NCI-H748 (cell line): ENCODE results near the gene COA8.
A peak's percentile ranks its signal among the peaks of the same experiment; 100 is the strongest.

ENCODE experiments used
- DNase-seq: peaks from one replicate; lab custom pipeline; 2025; ENCODE audit not compliant: unreplicated experiment; lab: John Stamatoyannopoulos, UW

COA8 gene

DNA sequence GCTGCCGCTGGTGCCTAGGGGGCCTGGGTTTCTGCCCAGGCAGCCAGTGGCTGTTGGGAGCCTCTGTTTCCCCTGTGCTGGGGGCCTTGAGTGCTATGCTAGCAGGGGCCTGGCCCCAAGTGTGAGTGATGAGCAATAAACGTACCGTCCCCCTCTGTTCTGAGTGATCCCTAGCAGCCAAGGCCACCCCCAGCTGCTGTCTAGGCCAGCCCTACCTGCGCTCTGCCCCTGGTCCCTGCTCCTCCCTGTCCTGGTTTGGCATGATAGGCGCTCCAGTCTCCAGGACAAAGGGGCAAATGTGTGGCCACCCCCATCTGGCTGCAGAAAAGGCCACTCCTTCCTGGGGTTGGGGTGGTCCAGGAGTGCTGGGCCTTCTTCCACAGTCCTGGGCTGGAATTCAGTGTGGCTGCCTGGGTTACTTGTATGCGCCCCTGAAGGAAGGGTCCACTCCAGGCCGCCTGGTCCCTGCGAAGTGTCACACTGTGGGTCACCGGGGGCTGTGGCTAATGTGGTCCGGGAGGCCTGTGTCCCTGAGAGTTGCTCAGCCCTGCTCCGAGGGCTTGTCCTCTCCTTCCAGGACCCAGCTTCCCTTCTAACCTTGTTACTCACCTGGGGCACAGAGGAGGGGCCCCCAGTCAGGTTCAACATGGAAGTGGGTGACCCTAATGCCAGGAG, 26.7 kb upstream of the COA8 start:
- no peak for DNase-seq

DNA sequence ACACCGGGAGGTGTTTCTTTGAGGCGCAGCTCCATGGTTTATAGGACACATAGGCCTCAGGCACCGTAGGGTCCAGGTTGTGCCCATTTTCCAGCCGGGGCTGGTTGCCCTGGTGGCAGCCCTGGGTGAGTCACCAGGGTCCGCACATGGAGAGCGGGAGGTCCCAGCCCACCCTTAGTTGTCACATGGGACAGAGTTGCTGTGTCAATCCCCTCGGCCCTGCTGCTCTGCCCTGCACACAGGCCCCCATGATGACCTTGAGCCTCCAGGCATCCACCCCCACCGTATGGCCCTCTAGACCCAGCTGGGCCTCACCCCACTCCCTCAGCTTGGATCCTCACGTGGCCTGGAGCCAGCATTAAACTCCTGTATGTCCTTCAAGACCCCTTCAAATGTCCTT, 26.1 kb upstream of the COA8 start:
- no peak for DNase-seq

DNA sequence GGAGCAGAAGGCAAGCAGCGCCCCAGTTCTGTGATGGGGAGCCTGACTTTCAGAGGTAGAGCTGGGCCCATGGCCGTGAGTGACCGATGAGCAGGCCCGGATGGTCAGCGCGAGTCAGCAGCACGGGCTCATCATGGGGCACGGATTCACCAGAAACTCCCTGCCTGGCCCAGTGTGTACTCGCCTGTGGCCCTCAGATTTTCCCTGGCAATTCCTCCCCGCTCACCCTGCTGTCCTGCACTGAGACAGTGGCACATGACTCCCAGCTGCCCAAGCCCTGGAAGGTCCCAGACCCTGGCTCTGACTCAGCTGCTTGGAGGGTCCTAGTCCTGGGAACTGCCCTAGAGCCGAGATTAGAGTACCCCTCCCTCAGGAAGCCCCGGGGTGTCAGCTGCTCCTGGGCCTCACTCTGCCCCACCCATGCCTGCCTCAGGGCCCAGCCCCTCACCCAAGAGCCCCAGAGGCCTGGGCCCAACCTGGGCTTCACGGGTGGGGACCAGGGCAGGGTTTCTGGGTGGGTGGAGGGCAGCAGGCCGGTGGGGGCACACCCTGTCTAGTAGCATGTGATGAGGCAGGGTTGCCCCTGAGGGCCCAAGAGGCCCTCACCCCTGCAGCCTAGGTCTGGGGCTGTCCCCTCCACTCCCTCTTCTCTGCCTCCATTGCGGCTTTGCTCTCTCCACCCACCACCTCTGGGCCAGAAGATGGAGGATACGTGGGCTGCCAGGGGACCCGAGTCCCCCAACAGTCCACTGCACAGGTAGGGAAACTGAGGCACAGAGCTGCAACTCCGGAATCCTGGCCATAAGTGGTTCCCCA, 25.4 kb upstream of the COA8 start:
- DNase-seq, result no peak

DNA sequence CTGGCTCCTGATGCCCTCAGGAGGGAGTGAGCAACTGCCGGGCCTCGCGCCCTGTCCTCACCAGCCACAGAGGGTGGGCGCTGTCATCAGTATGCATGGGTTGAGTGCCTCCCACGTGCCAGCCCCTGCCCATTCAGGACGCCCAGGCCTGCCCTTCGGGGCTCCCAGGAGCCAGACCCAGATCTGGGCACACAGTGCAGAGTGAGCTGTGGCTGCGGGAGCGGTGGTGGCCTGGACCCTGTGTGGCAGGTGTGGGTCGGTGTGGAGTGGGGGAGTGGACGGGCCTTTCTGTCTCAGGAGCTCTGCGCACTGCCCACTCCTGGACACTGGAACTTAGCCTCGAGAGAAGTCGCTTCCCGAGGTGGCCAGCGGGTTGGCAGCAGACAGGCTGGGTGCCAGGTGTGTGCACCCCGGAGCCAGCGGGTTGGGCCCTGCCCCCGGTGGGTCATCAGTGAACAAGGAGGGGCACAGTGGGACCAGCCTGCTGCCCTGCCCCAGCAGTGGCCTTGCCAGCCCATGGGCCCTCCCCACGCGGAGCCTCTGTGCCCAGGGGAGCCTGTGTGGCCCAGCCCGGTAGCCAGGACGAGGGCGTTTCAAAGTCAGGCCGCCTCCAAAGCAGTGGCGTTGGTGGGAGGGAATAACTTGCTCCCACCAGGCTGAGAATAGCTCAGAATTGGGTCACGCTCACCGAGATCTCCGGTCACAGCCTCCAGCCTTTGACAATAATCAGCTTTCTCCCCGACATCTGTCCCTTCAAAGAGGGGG, 24.3 kb upstream of the COA8 start:
- DNase-seq, result no peak

DNA sequence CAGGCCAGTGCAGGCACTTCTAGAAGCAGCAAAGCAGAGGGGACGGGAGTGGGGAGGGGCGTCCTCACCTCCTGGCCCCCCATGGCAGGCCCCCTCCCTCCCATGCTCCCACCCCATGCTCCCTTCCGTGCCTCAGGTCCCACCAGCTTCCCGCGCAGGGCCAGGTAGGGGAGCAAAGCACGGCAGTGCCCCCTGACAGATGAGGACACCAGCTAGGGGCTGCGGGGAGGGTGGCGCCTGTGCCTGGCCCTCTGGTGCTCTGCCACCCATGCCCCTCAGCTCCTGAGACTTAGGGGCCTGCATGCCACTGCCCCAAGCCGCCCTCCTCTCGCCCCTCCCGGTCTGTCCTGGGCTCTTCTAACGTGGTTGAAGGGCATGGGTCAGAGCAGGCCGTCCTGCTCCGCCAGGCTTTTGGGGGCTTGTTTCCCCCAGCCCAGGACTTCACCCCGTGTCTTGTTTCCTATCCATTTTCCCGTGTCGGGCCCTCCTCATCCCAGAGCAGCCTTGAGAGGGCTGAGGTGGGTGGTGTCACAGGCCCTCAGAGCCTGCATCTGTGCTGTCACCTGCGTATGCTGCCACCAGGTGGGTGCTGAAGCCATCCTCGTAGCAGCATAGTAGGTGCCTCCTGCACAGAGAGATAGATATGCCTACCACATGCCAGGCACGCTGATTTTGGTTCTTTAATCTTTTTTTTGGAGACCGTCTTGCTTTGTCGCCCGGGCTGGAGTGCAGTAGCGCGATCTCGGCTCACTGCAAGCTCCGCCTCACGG, 23.5 kb upstream of the COA8 start:
- no peak for DNase-seq

DNA sequence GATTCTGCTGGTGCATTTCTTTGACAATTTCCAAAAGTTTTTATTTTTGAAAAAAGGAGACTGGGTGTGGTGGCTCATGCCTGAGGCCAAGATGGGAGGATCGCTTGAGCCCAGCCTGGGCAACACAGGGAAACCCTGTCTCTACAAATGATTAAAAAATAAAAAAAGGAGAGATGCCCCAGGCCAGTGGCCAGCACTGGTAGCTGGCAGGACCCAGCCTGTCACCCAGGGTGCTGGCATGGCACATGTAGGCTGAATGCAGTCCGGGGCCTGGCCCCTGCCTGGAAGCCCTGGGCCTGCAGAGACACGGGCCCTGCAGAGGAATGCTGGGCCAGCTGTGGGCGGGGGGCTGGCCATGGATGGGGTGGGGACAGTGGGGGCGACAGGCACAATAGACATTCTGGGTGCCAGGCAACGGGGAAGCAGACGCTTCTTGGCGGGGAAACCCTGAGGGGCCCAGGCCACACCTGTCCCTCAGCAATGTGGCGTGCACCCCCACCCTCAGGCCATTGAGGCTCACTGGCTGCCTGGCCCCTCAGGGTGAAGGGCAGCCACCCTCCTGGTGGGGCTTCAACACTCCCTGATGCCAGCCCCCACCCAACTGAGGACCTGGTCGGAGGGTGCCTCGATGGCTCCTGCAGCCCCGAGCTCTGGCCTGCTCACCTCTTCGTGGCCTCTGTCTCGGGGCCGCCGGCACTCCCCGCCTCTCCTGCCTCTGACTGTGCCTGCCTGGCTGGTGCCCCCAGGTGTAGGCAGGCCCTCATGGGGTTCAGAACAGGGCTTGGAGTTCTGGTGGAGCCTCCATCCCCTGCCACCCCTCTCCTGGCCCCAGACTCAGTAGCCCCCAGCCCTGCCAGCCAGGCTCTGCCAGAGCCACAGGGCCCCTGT, 21.7 kb upstream of the COA8 start:
- DNase-seq, result no peak

DNA sequence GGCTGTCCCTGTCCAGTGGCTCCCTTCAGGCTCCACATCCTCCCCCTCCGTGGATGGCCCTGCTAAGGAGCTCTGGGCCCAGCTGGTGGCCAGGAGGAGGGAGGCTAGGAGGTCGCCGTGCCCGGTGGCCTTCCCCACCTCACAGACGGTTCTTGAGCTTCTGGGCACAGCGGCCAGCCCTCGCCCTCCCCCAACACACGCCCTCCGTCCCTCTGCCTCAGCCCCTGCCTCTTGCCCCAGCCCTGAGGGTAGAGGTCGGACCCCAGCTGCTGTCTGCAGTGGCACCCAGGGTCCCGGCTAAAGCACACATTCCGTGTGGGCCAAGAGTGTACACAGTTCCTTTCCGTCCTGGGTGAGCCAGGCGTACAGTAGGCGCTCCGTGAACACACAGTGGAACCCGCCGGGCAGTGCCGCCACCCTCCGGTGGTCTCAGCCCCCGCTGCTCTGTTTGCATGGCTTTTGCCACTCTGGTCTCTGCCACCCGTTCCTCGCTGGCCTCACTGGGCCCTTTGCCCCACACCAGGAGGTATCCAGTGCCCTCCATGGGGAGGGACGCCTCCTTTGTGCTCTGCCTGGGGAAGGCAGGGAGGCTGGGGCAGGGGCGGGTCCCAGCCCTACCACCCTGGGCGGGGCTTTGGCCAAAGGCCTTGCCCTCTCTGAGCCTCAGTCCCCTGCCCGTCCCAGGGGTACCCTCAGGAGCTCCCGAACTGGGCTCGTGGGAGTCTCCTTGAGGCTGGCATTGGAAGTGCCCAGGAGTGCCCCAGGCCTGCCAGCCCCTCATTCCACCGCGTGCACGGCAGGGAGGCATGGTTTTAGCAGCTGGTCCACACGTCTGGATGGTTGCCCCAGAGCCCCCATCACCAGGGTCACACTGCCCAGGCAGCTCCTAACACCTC, 20.8 kb upstream of the COA8 start:
- no peak for DNase-seq

DNA sequence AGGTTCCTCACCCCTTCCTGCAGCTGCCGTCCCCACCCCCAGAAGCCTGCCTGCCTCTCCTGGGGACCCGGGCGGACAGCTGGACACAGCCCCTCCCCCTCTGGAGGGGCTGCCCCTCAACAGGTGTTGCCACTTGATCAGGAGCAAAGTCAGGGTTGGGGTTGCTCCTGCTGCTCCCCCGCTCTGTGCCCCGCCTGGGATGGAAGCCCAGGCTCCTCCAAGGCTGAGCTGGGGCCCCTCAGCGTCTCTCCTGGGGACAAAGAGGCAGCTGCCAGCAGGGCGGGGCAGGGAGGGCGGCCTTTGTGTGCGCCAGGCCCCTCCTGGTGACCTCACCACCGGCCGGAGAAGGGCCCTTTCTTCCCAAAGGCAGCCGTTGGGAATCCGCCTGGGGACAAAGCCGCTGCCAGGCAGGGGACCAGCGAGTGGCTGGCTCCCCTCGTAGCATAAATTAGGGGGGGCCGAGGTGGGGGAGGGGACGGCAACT, 20.1 kb upstream of the COA8 start:
- peak; percentile 87 for DNase-seq

DNA sequence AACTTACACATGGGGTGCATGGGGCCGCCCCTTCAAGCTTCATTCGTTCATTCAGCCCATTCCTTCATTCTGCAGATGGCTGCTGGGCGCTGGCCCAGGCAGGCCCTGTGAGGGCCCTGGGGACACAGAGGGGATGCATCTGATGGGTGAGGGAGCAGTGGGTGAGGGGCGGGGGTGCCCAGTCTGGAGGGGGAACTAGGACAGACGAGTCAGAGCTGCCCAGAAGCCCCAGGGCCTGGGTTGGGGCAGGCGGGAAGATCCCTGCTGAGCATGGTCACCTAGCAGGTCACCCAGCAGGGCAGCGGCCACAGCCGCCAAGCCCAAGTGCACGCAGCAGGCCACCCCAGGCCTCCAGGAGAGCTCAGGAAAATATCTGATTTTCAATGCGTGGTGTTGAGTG, 19.6 kb upstream of the COA8 start:
- peak; percentile 41 for DNase-seq

DNA sequence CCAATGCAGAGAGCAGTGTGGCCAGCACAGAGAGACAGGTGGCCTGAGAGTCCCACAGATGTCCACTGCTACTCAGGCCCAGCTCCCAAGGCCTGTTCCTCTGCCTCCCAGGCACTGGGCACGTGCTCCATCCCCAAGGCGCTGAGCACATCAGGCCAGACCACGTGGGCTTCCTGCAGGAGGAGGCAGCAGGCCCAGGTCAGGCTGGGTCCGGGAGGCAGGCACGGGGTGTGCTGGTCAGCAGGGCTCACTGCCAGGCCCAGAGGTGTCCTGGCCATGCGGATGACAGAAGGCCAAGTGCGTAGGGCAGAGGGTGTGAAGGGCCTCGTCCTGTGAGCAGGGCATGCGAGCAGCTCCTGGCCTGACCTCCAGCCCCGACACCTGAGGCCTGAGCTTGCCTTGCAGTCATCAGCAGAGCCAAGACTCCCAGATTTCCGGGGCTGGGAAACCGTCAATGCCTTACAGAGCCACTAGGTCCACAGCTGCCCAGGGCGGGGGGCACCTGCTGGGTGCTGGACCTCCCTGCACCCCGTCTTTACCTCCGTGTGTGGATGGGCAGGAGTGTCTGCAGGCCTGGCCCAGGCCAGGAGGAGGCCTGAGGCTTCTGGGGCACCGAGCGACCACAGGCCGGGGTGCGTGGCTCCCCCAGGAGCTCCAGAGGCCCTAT, 18.9 kb upstream of the COA8 start:
- no peak for DNase-seq

DNA sequence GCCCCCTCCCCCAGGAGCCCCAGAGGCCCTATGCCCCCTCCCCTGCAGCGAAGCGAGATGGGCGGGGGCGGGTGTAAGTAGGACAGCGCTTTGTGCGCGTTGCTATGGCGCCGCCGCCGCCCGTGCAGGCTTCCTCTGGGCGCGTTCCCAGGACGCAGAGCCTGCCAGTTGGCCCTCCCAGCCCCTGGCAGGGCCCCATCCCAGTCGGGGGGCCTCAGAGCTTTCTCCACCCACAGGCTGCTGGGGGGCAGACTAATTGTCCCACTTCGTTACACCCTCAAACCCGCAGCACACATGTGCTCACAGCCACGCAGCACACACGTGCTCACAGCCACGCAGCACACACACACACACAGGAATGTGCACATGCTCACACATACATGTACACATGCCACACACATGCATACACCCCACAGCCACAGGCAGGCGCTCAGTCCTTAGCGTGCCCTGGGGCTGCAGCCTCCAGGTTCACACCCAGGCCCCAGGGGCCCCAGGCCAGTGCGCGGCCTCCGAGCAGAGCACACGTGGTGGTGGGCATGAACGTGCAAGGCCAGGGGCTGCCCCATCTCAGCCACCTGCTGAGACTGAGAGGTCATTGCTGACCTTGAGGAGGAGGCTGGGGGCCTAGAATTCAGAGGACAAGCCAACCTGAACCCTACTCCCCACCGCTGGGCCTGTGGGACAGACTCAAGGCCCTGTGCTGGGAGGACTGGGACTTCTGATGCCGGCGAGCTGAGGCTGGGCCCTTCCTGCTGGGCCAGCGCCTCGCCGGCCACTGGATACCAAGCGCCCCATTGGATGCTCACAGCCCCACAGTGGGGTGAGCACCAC, 18.2 kb upstream of the COA8 start:
- DNase-seq, result no peak

DNA sequence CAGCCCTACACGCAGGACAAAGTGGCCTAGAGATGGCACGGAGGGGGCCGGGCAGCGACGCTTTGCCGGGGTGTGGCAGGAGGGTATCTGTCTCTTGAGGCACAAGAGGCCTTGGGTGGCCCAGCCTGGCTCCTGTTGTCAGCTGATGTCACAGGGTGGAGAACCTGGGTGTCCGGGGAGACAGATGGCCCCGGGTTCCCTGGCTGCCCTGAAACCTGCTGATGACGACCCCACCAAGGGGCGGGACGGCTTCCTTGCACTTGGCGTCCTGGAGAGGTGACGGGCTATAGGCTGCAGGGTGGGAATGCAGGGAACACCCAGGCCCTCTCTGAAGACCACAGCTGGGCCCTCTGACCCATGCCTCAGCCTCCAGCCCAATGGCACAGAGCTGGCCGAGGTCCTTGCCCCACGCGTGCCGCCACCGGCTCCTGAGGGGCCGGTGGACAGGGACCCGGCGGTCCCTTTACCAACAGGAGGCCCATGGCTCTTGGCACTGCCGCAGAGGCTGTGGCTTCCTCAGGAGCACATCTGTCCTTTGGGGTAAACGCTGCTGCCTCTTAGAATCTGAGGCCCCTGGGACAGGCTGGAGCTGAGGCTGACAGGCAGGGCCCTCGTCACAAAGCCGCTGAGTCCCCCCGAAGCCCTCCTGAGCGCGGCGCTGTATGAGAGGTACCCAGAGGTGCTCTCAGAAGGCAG, 17.4 kb upstream of the COA8 start:
- DNase-seq, result no peak

DNA sequence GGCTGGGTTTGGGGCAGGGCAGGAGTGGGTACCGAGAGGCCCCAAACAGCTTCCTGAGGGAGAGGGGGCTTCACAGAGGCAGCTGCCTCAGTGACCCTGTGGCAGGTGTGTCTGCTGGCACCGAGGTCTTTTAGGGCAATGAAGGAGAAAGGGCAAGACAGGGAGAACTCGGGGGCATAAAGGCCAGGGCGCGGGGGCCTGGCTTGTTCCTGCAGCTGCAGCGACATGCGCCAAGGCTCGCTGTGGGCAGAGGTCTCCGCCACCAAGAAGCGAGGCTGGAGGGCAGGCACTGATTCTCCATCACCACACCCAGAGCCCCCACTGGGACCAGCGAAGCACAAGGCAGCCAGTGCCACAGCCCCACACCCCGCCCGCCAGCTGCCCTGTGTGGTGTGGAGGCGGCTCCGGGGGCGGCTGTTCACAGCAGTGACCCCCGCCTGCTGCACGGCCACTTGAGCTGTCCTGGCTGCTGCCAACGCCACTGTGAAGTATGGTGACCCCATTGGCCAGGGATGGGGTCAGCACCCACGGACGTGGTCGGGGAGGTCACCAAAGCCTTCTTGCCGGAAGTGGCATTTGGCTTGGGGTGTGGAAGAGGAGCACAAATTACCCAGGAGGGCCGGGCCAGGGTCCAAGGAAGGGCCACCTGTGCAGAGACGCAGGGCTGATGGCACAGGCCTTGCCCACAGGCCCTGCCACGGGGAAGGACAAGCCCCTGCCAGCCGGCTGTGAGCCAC, 16.7 kb upstream of the COA8 start:
- no peak for DNase-seq

DNA sequence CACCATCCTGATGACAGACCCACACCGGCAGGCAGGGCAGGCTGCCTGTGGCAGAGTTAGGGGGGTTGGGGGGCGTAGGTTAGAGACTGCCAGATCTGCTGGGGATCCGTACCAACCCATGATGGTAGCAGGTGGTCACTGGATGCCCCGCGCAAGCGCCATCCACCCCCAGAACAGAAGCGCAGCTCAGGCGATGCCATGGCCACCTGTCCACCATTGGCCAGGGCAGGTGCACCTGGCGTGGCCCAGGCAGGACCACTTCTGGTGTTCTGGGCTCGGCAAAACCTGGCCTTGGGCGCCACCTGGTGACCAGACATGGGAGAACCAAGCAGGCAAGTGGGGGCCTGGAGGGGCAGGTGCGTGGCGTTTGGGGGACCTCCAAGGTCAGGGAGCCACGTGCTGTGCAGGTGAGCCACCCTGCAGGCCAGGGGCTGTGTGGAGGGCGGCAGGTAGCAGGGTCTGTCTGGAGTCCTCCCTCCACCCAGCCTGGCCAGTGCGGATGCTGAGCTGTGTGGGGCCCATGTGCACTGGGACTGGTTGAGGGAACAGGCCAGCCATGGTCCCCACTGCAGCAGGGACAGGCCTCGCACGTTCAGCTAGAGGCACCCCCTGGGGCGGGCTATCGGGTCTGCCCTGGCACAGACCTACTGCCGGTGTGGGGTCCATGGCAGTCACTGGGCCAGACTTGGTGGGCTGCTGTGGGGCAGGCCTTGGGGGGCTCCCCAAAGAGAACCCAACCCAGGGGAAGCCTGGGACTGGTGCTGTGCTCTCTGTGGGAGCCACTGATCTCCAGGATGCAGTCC, 15.9 kb upstream of the COA8 start:
- DNase-seq, result peak; percentile 90

DNA sequence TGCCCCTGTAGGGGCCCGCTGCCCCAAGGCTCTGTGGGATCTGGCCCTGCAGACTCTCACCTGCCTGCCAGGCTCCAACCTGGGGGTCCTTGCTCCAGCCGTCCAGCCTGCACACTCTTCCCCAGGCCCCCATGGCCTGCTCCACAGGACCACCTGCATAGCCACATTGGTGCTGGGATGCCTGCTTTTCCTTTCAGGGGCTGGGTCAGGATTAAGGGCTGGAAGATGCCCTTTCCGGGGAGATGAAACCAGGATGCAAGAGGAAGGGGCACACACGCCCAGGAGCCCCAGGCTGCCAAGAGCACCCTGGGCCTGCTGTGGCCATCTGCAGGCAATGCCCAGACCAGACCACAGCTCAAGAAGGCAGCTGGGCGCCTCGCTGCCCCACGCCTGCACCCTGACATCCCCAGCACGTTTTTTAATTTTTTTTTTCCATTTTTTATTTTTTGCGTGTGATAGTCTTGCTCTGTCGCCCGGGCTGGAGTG, 15.3 kb upstream of the COA8 start:
- DNase-seq, result no peak
